Stimulated activated naive CD4-positive, alpha-beta T cell treated with Interleukin-2 at 50 U/mL for 16 hours (primary cell): ENCODE measurements around the gene UBE2M.
"Not testable (repeated sequence)": the region's sequence is repeated elsewhere in the genome, so short reads cannot be mapped to it uniquely, and the experiment has no call there.

Source experiments
- DNase-seq: peaks from one replicate; lab custom pipeline; 2025; lab: John Stamatoyannopoulos, UW

The UBE2M gene

GRCh38 chr19:58555369-58555885, 3.0 kb downstream of the UBE2M start:
- DNase-seq, result no peak

GRCh38 chr19:58554494-58555368, 3.7 kb downstream of the UBE2M start, which contains the start of gene CHMP2A:
Gene CHMP2A, minus strand, starts transcription at chr19:58555105. Its CDS starts 893 bp downstream, at chr19:58554212.
- DNase-seq, result no peak

GRCh38 chr19:58553799-58554493, 4.5 kb downstream of the UBE2M start:
- no peak for DNase-seq

GRCh38 chr19:58552655-58553054, 5.8 kb downstream of the UBE2M start:
- DNase-seq, result no peak

GRCh38 chr19:58551577-58552471, 6.6 kb downstream of the UBE2M start:
- no peak for DNase-seq

- no peak for DNase-seq
Observed at GRCh38 chr19:58551123-58551497, 7.3 kb downstream of the UBE2M start.

GRCh38 chr19:58550362-58551122, 7.9 kb downstream of the UBE2M start:
- DNase-seq, result no peak

GRCh38 chr19:58549664-58550361, 8.6 kb downstream of the UBE2M start:
- no peak for DNase-seq

- DNase-seq, result no peak
Observed at GRCh38 chr19:58548859-58549663, 9.3 kb downstream of the UBE2M start.

GRCh38 chr19:58547323-58548312, 10.8 kb downstream of the UBE2M start:
- DNase-seq, result no peak

- no peak for DNase-seq
Observed at GRCh38 chr19:58546019-58546530, 12.3 kb downstream of the UBE2M start.

- DNase-seq, result no peak
Observed at GRCh38 chr19:58545286-58546018, 13.0 kb downstream of the UBE2M start.

- no peak for DNase-seq
Observed at GRCh38 chr19:58544591-58545285, 13.7 kb downstream of the UBE2M start.

GRCh38 chr19:58543826-58544590, 14.4 kb downstream of the UBE2M start, which contains the start of gene TRIM28:
Gene TRIM28, plus strand, starts transcription at chr19:58544064. Its CDS starts 694 bp downstream, at chr19:58544758.
- no peak for DNase-seq

GRCh38 chr19:58542641-58543372, 15.6 kb downstream of the UBE2M start:
- not testable (repeated sequence) for DNase-seq
